GM23248 (cell line): ENCODE data around the gene PDP2.

Experiments used
- EZH2 ChIP-seq: fragments of 200-600 bp; sonication (generic); IDR thresholded peaks from 2 replicates; pipeline ENCODE4 v1.6.1; 2018; ENCODE audit warnings: antibody characterized with exemption, mild to moderate bottlenecking; ENCODE audit not compliant: insufficient read depth, poor library complexity, severe bottlenecking
- EZH2phosphoT487 ChIP-seq: fragments of 200-600 bp; sonication (generic); IDR thresholded peaks from 2 replicates; pipeline ENCODE4 v1.6.1; 2018; ENCODE audit warnings: antibody characterized with exemption, moderate library complexity, mild to moderate bottlenecking, low read depth; ENCODE audit not compliant: insufficient read depth

- TF ChIP-seq EZH2phosphoT487 (no peak), EZH2 (no peak)
These were observed 31.5 kb downstream of the PDP2 start for GRCh38 chr16:66911801-66912200.
